Spleen (tissue), 11 donors: ENCODE results near the gene DIO1. TPM values are rescaled to one million over a fixed set of nuclear protein-coding genes. Genes with fewer than 3 reads are reported as not detected.
A peak's percentile ranks its signal among the peaks of the same experiment; 100 is the strongest.

ENCODE experiments used
- DNase-seq: peaks from one replicate; pipeline ENCODE4 v3.0.0-alpha.2; 2020
- H3K27ac ChIP-seq, 8 donors: fragments of 200-600 bp; sonication (generic) in 7 of 8; 1 replicate in 4 of 8; 2 replicates in 4 of 8; pipeline versions ENCODE4 v1.5.0 to v1.8.0; 2016 to 2021; ENCODE audit warnings: inconsistent platforms in 4 of 8, mild to moderate bottlenecking in 4 of 8, moderate library complexity in 1 of 8
- H3K27me3 ChIP-seq, 7 donors: fragments of 200-600 bp; sonication (generic) in 6 of 7; replicated peaks in 1 of 7; 1 replicate in 4 of 7; 2 replicates in 3 of 7; pipeline versions ENCODE4 v1.5.0 to v1.8.0; 2016 to 2021; ENCODE audit warnings: inconsistent platforms in 3 of 7, mild to moderate bottlenecking in 1 of 7
- H3K36me3 ChIP-seq, 6 donors: fragments of 200-600 bp; sonication (generic) in 5 of 6; 1 replicate in 4 of 6; 2 replicates in 2 of 6; pipeline versions ENCODE4 v1.5.0 to v1.8.0; 2016 to 2021; ENCODE audit warnings: inconsistent platforms in 2 of 6
- H3K4me1 ChIP-seq, 6 donors: fragments of 200-600 bp; sonication (generic) in 5 of 6; 1 replicate in 3 of 6; 2 replicates in 3 of 6; pipeline versions ENCODE4 v1.5.0 to v1.8.0; 2016 to 2021; ENCODE audit warnings: inconsistent platforms in 3 of 6
- H3K4me3 ChIP-seq, 8 donors: fragments of 200-600 bp; sonication (generic) in 7 of 8; 1 replicate in 4 of 8; 2 replicates in 4 of 8; pipeline versions ENCODE4 v1.5.0 to v1.8.0; 2016 to 2021; ENCODE audit warnings: inconsistent platforms in 4 of 8, mild to moderate bottlenecking in 4 of 8, moderate library complexity in 2 of 8
- H3K9me3 ChIP-seq, 8 donors: fragments of 200-600 bp; sonication (generic) in 7 of 8; 1 replicate in 4 of 8; 2 replicates in 4 of 8; pipeline versions ENCODE4 v1.5.0 to v1.8.0; 2016 to 2021; ENCODE audit warnings: inconsistent platforms in 4 of 8
- POLR2A ChIP-seq, 3 donors: fragments of 450-650 bp; IDR thresholded peaks; one replicate each; pipeline ENCODE4 v1.5.1; 2017; ENCODE audit warnings: antibody characterized with exemption in 3 of 3, mild to moderate bottlenecking in 1 of 3
- POLR2AphosphoS5 ChIP-seq, 3 donors: sonication (generic); formaldehyde crosslinking; IDR thresholded peaks; one replicate each; pipeline ENCODE4 v1.5.1; 2017; ENCODE audit warnings: antibody characterized with exemption in 3 of 3
- WGBS, 5 donors: extraction: QIAGEN DNeasy Blood & Tissue Kit in 3 of 5; methylation state at CpG; one replicate each; pipeline versions ENCODE4 v1.1.5 to v1.1.7; 2013 to 2018; 5-methylcytosine and 5-hydroxymethylcytosine counted together
- intact Hi-C: fragments of 100-400 bp; cut with DNase I; formaldehyde crosslinking; loops from one replicate; pipeline ENCODE4 v1.15.0; 2023; ENCODE audit warnings: low total_unique reads
- polyA plus RNA-seq, 3 donors: library from polyadenylated mRNA; stranded (reverse); fragments of 200-250 nt; gene quantifications; one replicate each; pipeline ENCODE4 v1.2.1, GENCODE V29; 2013
- total RNA-seq, 7 donors: library from RNA; depleted of rRNA in 3 of 7; stranded (reverse); fragments of >200 nt in 3 of 7; fragmentation: NEBNext Ultra II Directional in 4 of 7; extraction: Animal tissue kit (Norgen Biotek cat#: 25700) in 4 of 7; gene quantifications; one replicate each; pipeline versions ENCODE4 v1.1.0 to v1.2.1, GENCODE V29; 2016 to 2021
- TF ChIP-seq, protein P1 (sequence below), 11 experiments: fragments of 200-600 bp in 7 of 11; fragments of 450-650 bp in 4 of 11; sonication (generic) in 4 of 11; IDR thresholded peaks in 8 of 11; conservative IDR thresholded peaks in 3 of 11; 1 replicate in 7 of 11; 2 replicates in 4 of 11; pipeline versions ENCODE4 v1.4.0 to v1.8.0; 2016 to 2021; ENCODE audit warnings: antibody characterized with exemption in 11 of 11, inconsistent platforms in 4 of 11, mild to moderate bottlenecking in 1 of 11
- donor health status: healthy with polysubstance abuse.
- donor health status: DM: no; HTN: no; CAD: no; lungs with moderate emphysema.
- donor health status: DM: no; HTN: no; CAD: no.
- donor health status: Bipolar disorder and iron deficiency.
- donor health status: healthy.
- donor health status: DM: no; HTN: no; CAD: no.
- donor health status: DM: yes; HTN: yes; CAD: no.

DIO1 gene
- total and polyA plus RNA-seq, 10 donors, result 0.04 to 1.6 (median 0.19) TPM; not detected in 3

- Histone ChIP-seq H3K4me3 (peak overlapping the region; percentile 85 to 99 (median 92)), H3K27me3 (no peaks in the 10 kb centered on the region), H3K27ac (peak overlapping the region in 6 of 8 donors; percentile 78 to 91 (median 88)), H3K36me3 (peaks cover 0 to 44% (median 10%) of the 10 kb centered on the region in 6 donors), H3K4me1 (peaks cover 13 to 72% (median 27%) of the 10 kb centered on the region in 6 donors), H3K9me3 (no peaks in the 10 kb centered on the region)
- no peak for DNase-seq
- intact Hi-C loops, result no loop called here
- 36 to 46% (median 40%) methylated on average over 2 of the region's 2 CpGs for WGBS, 5 donors
- TF ChIP-seq POLR2AphosphoS5 (IDR thresholded peaks at IDR 0.05) (no peak), POLR2A (IDR thresholded peaks at IDR 0.05) (no peak)
- TF ChIP-seq, protein P1, sequence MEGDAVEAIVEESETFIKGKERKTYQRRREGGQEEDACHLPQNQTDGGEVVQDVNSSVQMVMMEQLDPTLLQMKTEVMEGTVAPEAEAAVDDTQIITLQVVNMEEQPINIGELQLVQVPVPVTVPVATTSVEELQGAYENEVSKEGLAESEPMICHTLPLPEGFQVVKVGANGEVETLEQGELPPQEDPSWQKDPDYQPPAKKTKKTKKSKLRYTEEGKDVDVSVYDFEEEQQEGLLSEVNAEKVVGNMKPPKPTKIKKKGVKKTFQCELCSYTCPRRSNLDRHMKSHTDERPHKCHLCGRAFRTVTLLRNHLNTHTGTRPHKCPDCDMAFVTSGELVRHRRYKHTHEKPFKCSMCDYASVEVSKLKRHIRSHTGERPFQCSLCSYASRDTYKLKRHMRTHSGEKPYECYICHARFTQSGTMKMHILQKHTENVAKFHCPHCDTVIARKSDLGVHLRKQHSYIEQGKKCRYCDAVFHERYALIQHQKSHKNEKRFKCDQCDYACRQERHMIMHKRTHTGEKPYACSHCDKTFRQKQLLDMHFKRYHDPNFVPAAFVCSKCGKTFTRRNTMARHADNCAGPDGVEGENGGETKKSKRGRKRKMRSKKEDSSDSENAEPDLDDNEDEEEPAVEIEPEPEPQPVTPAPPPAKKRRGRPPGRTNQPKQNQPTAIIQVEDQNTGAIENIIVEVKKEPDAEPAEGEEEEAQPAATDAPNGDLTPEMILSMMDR (IDR thresholded peaks at IDR 0.05 in 8 of 11, conservative IDR thresholded peaks at IDR 0.05 in 3 of 11), result no peak
These were observed 5.3 kb upstream of the DIO1 start for GRCh38 chr1:53888681-53889080.

- Histone ChIP-seq H3K4me1 (peaks cover 13 to 67% (median 27%) of the 10 kb centered on the region in 6 donors), H3K9me3 (no peaks in the 10 kb centered on the region), H3K4me3 (peak within 1 kb of the TSS; percentile 85 to 99 (median 92)), H3K27me3 (no peaks in the 10 kb centered on the region), H3K27ac (peak within 1 kb of the TSS; percentile 58 to 91 (median 86)), H3K36me3 (peaks cover 0 to 35% (median 8%) of the 10 kb centered on the region in 6 donors)
- WGBS, 5 donors, result 2 to 4% (median 3%) methylated on average over 35 to 62 of the region's 62 CpGs
- peak; percentile 98 for DNase-seq
- TF ChIP-seq POLR2AphosphoS5 (IDR thresholded peaks at IDR 0.05) (peak; percentile 83 to 94 (median 87)), POLR2A (IDR thresholded peaks at IDR 0.05) (no peak)
- TF ChIP-seq, protein P1 (IDR thresholded peaks at IDR 0.05 in 8 of 11, conservative IDR thresholded peaks at IDR 0.05 in 3 of 11), result peak in 3 of 11 experiments; percentile 10 to 45 (median 25)
- intact Hi-C loops, result loop anchor here (5.0 kb wide), 1 partner anchor 58 kb away; the partner anchor contains the start of genes IFT25 and LRRC42
These were observed 4.4 kb upstream of the DIO1 start, which contains the start of gene YIPF1 for GRCh38 chr1:53889304-53890298. Gene YIPF1 (minus strand): TSS chr1:53889797. CDS start chr1:53888937, 860 bp downstream.

DNA sequence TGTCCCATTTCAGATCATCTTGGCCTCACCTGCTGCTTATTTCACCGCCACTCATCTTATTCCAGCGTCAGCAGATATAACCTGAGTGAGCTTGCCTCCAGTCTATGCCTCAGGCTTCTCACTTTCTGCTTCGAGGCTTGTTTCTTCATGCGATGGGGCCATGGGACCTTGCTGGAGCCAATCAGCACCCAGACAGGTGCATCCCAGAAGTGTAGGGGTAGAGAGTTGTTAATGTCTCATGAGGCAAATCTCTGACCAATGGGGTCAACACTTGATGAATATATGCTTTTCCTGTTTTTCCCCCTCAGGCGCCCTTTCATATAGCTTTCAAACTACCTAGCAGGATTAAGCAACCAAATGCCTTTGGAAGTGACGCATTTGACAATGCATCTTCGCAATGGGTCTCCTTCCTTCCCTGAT lies 3.5 kb upstream of the DIO1 start:
- H3K27ac ChIP-seq, result peak overlapping the region in 6 of 8 donors; percentile 78 to 91 (median 88)

More for the DNA sequence above, 3.5 kb upstream of the DIO1 start:
- Histone ChIP-seq H3K4me3 (peak overlapping the region in 6 of 8 donors; percentile 85 to 99 (median 90)), H3K9me3 (no peaks in the 10 kb centered on the region), H3K27me3 (no peaks in the 10 kb centered on the region), H3K36me3 (peaks cover 0 to 25% (median 4%) of the 10 kb centered on the region in 6 donors), H3K4me1 (peaks cover 13 to 60% (median 27%) of the 10 kb centered on the region in 6 donors)
- 72 to 83% (median 79%) methylated on average over 7 of the region's 7 CpGs for WGBS, 5 donors
- TF ChIP-seq, protein P1 (IDR thresholded peaks at IDR 0.05 in 8 of 11, conservative IDR thresholded peaks at IDR 0.05 in 3 of 11), result no peak
- no peak for TF ChIP-seq POLR2A (IDR thresholded peaks at IDR 0.05)
- TF ChIP-seq POLR2AphosphoS5 (IDR thresholded peaks at IDR 0.05), result no peak
- DNase-seq, result no peak
- intact Hi-C loops, result loop anchor here (5.0 kb wide), 1 partner anchor 57 kb away; the partner anchor contains the start of genes IFT25 and LRRC42
